GM21447 (cell line): ENCODE data around the gene FAM200C.

ENCODE experiments used
- ATAC-seq: cut with Tn5 transposase; IDR thresholded peaks from one replicate; pipeline ENCODE4 v1.9.1; 2021; ENCODE audit not compliant: unreplicated experiment

The FAM200C gene

GRCh38 chr5:160419458-160420330 is 19.8 kb upstream of the FAM200C start:
- ATAC-seq = peak; percentile 4

- peak; percentile 67 for ATAC-seq
Measured at GRCh38 chr5:160418561-160419457, 19.0 kb upstream of the FAM200C start, which contains the start of gene SLU7. Gene SLU7, minus strand, starts transcription at chr5:160419081. Its CDS starts 3,787 bp downstream, at chr5:160415294.

GRCh38 chr5:160398806-160399205 is 1.0 kb downstream of the FAM200C start:
- ATAC-seq = no peak

GRCh38 chr5:160397492-160397891 is 2.4 kb downstream of the FAM200C start:
- no peak for ATAC-seq

GRCh38 chr5:160395111-160395510 is 4.7 kb downstream of the FAM200C start:
- ATAC-seq = no peak

- no peak for ATAC-seq
Measured at GRCh38 chr5:160390787-160391696, 8.8 kb downstream of the FAM200C start.

- ATAC-seq = no peak
Measured at GRCh38 chr5:160387445-160387844, 12.4 kb downstream of the FAM200C start.

GRCh38 chr5:160385496-160385895 is 14.4 kb downstream of the FAM200C start:
- no peak for ATAC-seq

- no peak for ATAC-seq
Measured at GRCh38 chr5:160384681-160385080, 15.2 kb downstream of the FAM200C start.

GRCh38 chr5:160382346-160382745 is 17.5 kb downstream of the FAM200C start:
- ATAC-seq = no peak

- ATAC-seq = no peak
Measured at GRCh38 chr5:160380041-160380440, 19.8 kb downstream of the FAM200C start.

- no peak for ATAC-seq
Measured at GRCh38 chr5:160379511-160379910, 20.3 kb downstream of the FAM200C start.

GRCh38 chr5:160378330-160378729 is 21.5 kb downstream of the FAM200C start:
- no peak for ATAC-seq

- ATAC-seq = no peak
Measured at GRCh38 chr5:160377651-160378050, 22.2 kb downstream of the FAM200C start.

- no peak for ATAC-seq
Measured at GRCh38 chr5:160376416-160376815, 23.4 kb downstream of the FAM200C start.

- no peak for ATAC-seq
Measured at GRCh38 chr5:160375701-160376100, 24.2 kb downstream of the FAM200C start.

- ATAC-seq = no peak
Measured at GRCh38 chr5:160375166-160375565, 24.7 kb downstream of the FAM200C start.

- ATAC-seq = no peak
Measured at GRCh38 chr5:160371294-160371693, 28.6 kb downstream of the FAM200C start.

GRCh38 chr5:160370713-160371034 is 29.2 kb downstream of the FAM200C start:
- ATAC-seq = no peak

- no peak for ATAC-seq
Measured at GRCh38 chr5:160369990-160370712, 29.7 kb downstream of the FAM200C start, which contains the start of gene C1QTNF2. Gene C1QTNF2, minus strand, starts transcription at chr5:160370626. Its CDS starts 15,615 bp downstream, at chr5:160355011.
